ENCODE data around the gene FSHR.

FSHR gene

GRCh38 chr2:48948400-48949125 lies 205.8 kb downstream of the FSHR start:
- no peaks in the 10 kb centered on the region for H3K4me1 Mint-ChIP-seq (ENCODE audit: low read depth)
- no peaks in the 10 kb centered on the region for H3K9me3 Mint-ChIP-seq
- DNase-seq (ENCODE audit: low spot score) = no peak
- no peaks in the 10 kb centered on the region for H3K27me3 Mint-ChIP-seq (ENCODE audit: low read depth)
- no peak overlapping the region for H3K27ac Mint-ChIP-seq
- H3K4me3 Mint-ChIP-seq = no peak overlapping the region
- no peaks in the 10 kb centered on the region for H3K36me3 Mint-ChIP-seq (ENCODE audit: low read depth)

DNA sequence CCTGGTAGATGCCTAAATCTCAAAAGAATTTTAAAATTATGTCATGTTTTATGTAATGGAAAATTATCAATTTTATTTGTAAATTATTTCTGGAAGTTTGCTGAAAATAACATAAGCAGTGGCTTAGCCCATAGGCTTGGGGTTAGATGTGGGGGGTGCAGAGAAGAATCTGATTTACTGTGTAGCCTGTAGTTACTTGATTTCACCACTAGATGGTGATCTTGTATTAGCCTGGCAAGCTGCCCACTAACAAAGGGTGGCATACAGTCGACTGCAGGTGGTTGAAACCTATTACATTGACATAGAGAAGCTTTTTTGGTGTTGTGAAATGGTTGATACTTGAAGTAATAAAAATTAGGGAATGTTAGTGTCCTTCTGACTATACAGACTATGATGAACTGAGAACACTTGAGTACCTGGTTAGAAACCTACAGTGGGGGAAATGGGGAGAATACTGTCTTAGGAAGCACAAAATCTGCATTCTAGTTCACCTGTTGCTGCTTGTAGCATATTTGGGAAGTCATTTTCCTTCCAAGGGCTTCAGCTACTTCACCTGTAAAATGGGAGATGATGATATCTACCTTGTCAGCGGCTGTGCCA lies 207.8 kb downstream of the FSHR start:
- Mint-ChIP-seq H3K4me3 (no peak overlapping the region), H3K36me3 (ENCODE audit: low read depth) (no peaks in the 10 kb centered on the region), H3K4me1 (ENCODE audit: low read depth) (no peaks in the 10 kb centered on the region), H3K27ac (no peak overlapping the region), H3K9me3 (no peaks in the 10 kb centered on the region), H3K27me3 (ENCODE audit: low read depth) (no peaks in the 10 kb centered on the region)
- DNase-seq (ENCODE audit: low spot score) = no peak

GRCh38 chr2:48944956-48945355 lies 209.4 kb downstream of the FSHR start:
- no peak for DNase-seq (ENCODE audit: low spot score)
- H3K36me3 Mint-ChIP-seq (ENCODE audit: low read depth) = no peaks in the 10 kb centered on the region
- H3K27ac Mint-ChIP-seq = no peak overlapping the region
- H3K4me3 Mint-ChIP-seq = no peak overlapping the region
- H3K4me1 Mint-ChIP-seq (ENCODE audit: low read depth) = no peaks in the 10 kb centered on the region
- no peaks in the 10 kb centered on the region for H3K27me3 Mint-ChIP-seq (ENCODE audit: low read depth)
- no peaks in the 10 kb centered on the region for H3K9me3 Mint-ChIP-seq

DNA sequence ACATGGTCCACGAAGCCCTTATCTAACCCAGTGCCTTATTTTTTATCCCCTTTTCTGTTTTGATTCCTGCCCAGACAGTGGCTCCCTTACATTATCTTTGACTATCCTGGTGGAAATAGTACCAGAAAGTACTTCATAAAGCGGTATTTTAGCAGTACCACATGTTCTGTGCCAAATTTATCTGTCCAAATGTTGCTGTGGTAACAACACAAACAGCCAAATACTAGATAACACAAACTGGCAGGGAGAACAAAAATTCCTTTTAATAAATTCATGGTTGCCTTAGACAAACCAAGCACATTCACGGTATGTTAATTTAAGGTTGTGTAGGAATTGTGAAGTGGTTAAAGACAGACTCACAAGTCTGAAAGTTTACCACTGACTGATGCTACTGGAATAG lies 210.9 kb downstream of the FSHR start:
- Mint-ChIP-seq H3K27me3 (ENCODE audit: low read depth) (no peaks in the 10 kb centered on the region), H3K4me1 (ENCODE audit: low read depth) (no peaks in the 10 kb centered on the region)

GRCh38 chr2:48941908-48942307 lies 212.4 kb downstream of the FSHR start:
- no peak overlapping the region for H3K4me3 Mint-ChIP-seq
- no peak for DNase-seq (ENCODE audit: low spot score)
- H3K27ac Mint-ChIP-seq = no peak overlapping the region
- H3K9me3 Mint-ChIP-seq = no peaks in the 10 kb centered on the region
- no peaks in the 10 kb centered on the region for H3K27me3 Mint-ChIP-seq (ENCODE audit: low read depth)
- H3K36me3 Mint-ChIP-seq (ENCODE audit: low read depth) = no peaks in the 10 kb centered on the region
- H3K4me1 Mint-ChIP-seq (ENCODE audit: low read depth) = no peaks in the 10 kb centered on the region

More for the DNA sequence above, 210.9 kb downstream of the FSHR start:
- no peak for DNase-seq (ENCODE audit: low spot score)
- H3K9me3 Mint-ChIP-seq = no peaks in the 10 kb centered on the region
- H3K27ac Mint-ChIP-seq = no peak overlapping the region
- H3K4me3 Mint-ChIP-seq = no peak overlapping the region
- no peaks in the 10 kb centered on the region for H3K36me3 Mint-ChIP-seq (ENCODE audit: low read depth)

- Mint-ChIP-seq H3K27ac (no peak overlapping the region), H3K27me3 (ENCODE audit: low read depth) (no peaks in the 10 kb centered on the region), H3K4me1 (ENCODE audit: low read depth) (no peaks in the 10 kb centered on the region), H3K36me3 (ENCODE audit: low read depth) (no peaks in the 10 kb centered on the region), H3K9me3 (no peaks in the 10 kb centered on the region), H3K4me3 (no peak overlapping the region)
- no peak for DNase-seq (ENCODE audit: low spot score)
These were observed 212.9 kb downstream of the FSHR start for GRCh38 chr2:48941456-48941855.

GRCh38 chr2:48940606-48941005 lies 213.7 kb downstream of the FSHR start:
- no peak for DNase-seq (ENCODE audit: low spot score)
- Mint-ChIP-seq H3K4me1 (ENCODE audit: low read depth) (no peaks in the 10 kb centered on the region), H3K9me3 (no peaks in the 10 kb centered on the region), H3K27ac (no peak overlapping the region), H3K27me3 (ENCODE audit: low read depth) (no peaks in the 10 kb centered on the region), H3K4me3 (no peak overlapping the region), H3K36me3 (ENCODE audit: low read depth) (no peaks in the 10 kb centered on the region)

- Mint-ChIP-seq H3K4me3 (no peak overlapping the region), H3K4me1 (ENCODE audit: low read depth) (no peaks in the 10 kb centered on the region), H3K27ac (no peak overlapping the region), H3K9me3 (no peaks in the 10 kb centered on the region), H3K27me3 (ENCODE audit: low read depth) (no peaks in the 10 kb centered on the region), H3K36me3 (ENCODE audit: low read depth) (no peaks in the 10 kb centered on the region)
- DNase-seq (ENCODE audit: low spot score) = no peak
These were observed 215.1 kb downstream of the FSHR start for GRCh38 chr2:48939232-48939631.

DNA sequence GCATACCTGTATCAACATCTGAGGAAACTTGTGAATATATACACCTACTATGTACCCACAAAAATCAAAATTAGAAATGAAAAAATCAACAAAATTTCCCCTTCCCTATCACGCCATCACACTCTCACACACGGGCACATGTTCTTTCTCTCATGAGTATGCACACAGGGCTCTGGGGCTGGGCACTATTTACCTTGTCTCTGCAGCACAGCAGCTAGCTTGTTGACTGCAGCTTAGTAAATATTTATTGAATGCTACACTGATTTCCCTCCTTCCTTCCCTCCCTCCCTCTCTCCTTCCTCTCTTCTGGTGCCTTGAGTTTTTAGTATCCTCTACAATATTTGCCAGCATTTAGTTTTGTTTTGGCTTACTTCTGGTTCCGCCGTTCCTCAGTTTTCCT lies 216.1 kb downstream of the FSHR start:
- H3K27ac Mint-ChIP-seq = no peak overlapping the region
- no peak for DNase-seq (ENCODE audit: low spot score)

GRCh38 chr2:48934807-48935206 lies 219.5 kb downstream of the FSHR start:
- Mint-ChIP-seq H3K36me3 (ENCODE audit: low read depth) (no peaks in the 10 kb centered on the region), H3K4me3 (no peak overlapping the region), H3K4me1 (ENCODE audit: low read depth) (no peaks in the 10 kb centered on the region), H3K27me3 (ENCODE audit: low read depth) (no peaks in the 10 kb centered on the region), H3K27ac (no peak overlapping the region), H3K9me3 (no peaks in the 10 kb centered on the region)
- no peak for DNase-seq (ENCODE audit: low spot score)

More for the DNA sequence above, 216.1 kb downstream of the FSHR start:
- no peaks in the 10 kb centered on the region for H3K27me3 Mint-ChIP-seq (ENCODE audit: low read depth)
- H3K9me3 Mint-ChIP-seq = no peaks in the 10 kb centered on the region
- H3K4me1 Mint-ChIP-seq (ENCODE audit: low read depth) = no peaks in the 10 kb centered on the region
- no peak overlapping the region for H3K4me3 Mint-ChIP-seq
- H3K36me3 Mint-ChIP-seq (ENCODE audit: low read depth) = no peaks in the 10 kb centered on the region

DNA sequence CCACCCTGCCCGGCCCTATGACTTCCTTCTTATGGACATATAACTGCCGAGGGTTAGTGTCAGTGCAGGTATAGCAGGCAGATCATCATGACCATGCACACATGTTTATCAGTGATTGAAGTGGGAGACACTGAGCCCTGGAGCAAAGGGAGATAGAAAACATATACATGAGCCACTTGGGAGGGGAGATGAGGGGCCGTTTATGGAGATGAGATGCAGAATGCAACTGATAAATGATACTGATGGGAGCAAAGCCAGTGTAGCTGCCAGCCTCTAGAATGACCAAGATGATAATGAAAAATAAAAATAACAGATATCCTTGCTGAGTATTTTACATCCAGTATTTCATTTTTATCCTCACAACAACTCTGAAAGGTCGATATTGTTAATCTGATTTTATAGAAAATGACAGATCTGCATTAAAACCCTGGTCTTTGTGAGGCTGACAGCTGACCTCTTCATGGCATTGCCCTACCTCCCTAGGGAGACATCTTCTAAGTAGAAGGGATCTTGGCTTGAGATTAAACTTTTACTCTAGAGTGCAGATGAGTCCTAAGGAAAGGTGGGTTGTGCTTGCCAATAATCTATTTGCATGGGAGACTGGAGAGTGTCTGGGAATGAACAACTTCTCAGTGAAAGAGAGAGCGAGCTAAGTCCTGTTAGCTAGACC lies 220.4 kb downstream of the FSHR start:
- no peak overlapping the region for H3K4me3 Mint-ChIP-seq
- no peak overlapping the region for H3K27ac Mint-ChIP-seq
- no peaks in the 10 kb centered on the region for H3K9me3 Mint-ChIP-seq
- no peaks in the 10 kb centered on the region for H3K27me3 Mint-ChIP-seq (ENCODE audit: low read depth)
- DNase-seq (ENCODE audit: low spot score) = no peak
- no peaks in the 10 kb centered on the region for H3K4me1 Mint-ChIP-seq (ENCODE audit: low read depth)
- H3K36me3 Mint-ChIP-seq (ENCODE audit: low read depth) = no peaks in the 10 kb centered on the region

DNA sequence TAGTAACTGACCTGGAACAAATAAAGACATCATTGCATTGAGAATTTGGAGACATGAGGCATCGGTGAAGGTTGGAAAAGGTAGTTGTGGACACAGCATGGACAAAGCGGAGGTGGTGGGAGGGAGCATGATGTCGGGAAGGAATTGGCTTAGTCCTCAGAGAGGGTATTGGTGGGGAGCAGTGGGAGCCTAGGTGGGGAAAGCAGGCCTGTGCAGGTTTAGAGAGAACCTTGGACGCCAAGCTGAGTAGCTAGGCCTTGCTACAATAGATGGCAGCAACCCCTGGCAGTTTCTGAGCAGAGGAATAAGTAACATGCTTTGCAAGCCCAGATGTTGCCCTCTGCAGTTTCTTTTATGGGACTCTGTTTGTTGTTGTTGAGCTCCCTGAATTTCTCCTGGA lies 221.6 kb downstream of the FSHR start:
- DNase-seq (ENCODE audit: low spot score) = no peak
- Mint-ChIP-seq H3K36me3 (ENCODE audit: low read depth) (no peaks in the 10 kb centered on the region), H3K27ac (no peak overlapping the region), H3K27me3 (ENCODE audit: low read depth) (no peaks in the 10 kb centered on the region), H3K4me1 (ENCODE audit: low read depth) (no peaks in the 10 kb centered on the region), H3K9me3 (no peaks in the 10 kb centered on the region), H3K4me3 (no peak overlapping the region)

- Mint-ChIP-seq H3K4me3 (no peak overlapping the region), H3K9me3 (no peaks in the 10 kb centered on the region), H3K36me3 (ENCODE audit: low read depth) (no peaks in the 10 kb centered on the region), H3K27me3 (ENCODE audit: low read depth) (no peaks in the 10 kb centered on the region), H3K27ac (no peak overlapping the region), H3K4me1 (ENCODE audit: low read depth) (no peaks in the 10 kb centered on the region)
- no peak for DNase-seq (ENCODE audit: low spot score)
These were observed 224.6 kb downstream of the FSHR start for GRCh38 chr2:48929571-48930301.

GRCh38 chr2:48927355-48927754 lies 227.0 kb downstream of the FSHR start:
- Mint-ChIP-seq H3K4me3 (no peak overlapping the region), H3K27me3 (ENCODE audit: low read depth) (no peaks in the 10 kb centered on the region), H3K9me3 (no peaks in the 10 kb centered on the region), H3K27ac (no peak overlapping the region), H3K36me3 (ENCODE audit: low read depth) (no peaks in the 10 kb centered on the region), H3K4me1 (ENCODE audit: low read depth) (no peaks in the 10 kb centered on the region)
- DNase-seq (ENCODE audit: low spot score) = no peak
